Suprapubic skin (tissue), 4 donors: ENCODE results near the gene SORCS2.

Experiments
- CTCF ChIP-seq, 2 donors: fragments of 200-600 bp in 1 of 2; fragments of 450-650 bp in 1 of 2; sonication (generic) in 1 of 2; IDR thresholded peaks; one replicate each; pipeline ENCODE4 v1.5.1; 2016 to 2019; ENCODE audit warnings: antibody characterized with exemption in 2 of 2, mild to moderate bottlenecking in 1 of 2, moderate library complexity in 1 of 2
- EP300 ChIP-seq: sonication (generic); formaldehyde crosslinking; IDR thresholded peaks from one replicate; pipeline ENCODE4 v1.6.1; 2017; ENCODE audit warnings: antibody characterized with exemption
- POLR2A ChIP-seq, 2 donors: fragments of 450-650 bp; IDR thresholded peaks; one replicate each; pipeline ENCODE4 v1.6.1; 2017; ENCODE audit warnings: antibody characterized with exemption in 2 of 2, mild to moderate bottlenecking in 2 of 2, moderate library complexity in 2 of 2
- POLR2AphosphoS5 ChIP-seq, 3 donors: sonication (generic); formaldehyde crosslinking; IDR thresholded peaks; one replicate each; pipeline ENCODE4 v1.6.1; 2017; ENCODE audit warnings: antibody characterized with exemption in 3 of 3

GRCh38 chr4:7338059-7338452 lies 145.7 kb downstream of the SORCS2 start:
- TF ChIP-seq POLR2AphosphoS5 (IDR thresholded peaks at IDR 0.05) (no peak), EP300 (no peak), POLR2A (IDR thresholded peaks at IDR 0.05) (no peak), CTCF (IDR thresholded peaks at IDR 0.05) (no peak)
